A549 (cell line): ENCODE data around the gene C2orf42. TPM values are rescaled to one million over a fixed set of nuclear protein-coding genes. Genes with fewer than 3 reads are reported as not detected.

ENCODE experiments used
- ATAC-seq, 2 experiments: fragments of 200-7000 bp in 1 of 2; fragments of >200 bp in 1 of 2; cut with Nextera tagmentation in 1 of 2; cut with Tn5 transposase in 1 of 2; 3 replicates each; pipeline versions ENCODE4 v1.8.0 to v1.9.1; 2018 to 2020; ENCODE audit warnings: mild to moderate bottlenecking in 1 of 2, moderate library complexity in 1 of 2
- CTCF ChIA-PET: fragments of 300-600 bp; sonication (Branson Sonifier 250); formaldehyde crosslinking; extraction: SDS; loops from one replicate; lab custom pipeline; 2021; ENCODE audit warnings: antibody characterized with exemption, inconsistent platforms; lab: Yijun Ruan, JAX
- POLR2A ChIA-PET: fragments of 350-600 bp; formaldehyde crosslinking; extraction: SDS; loops from one replicate; lab custom pipeline; 2021; ENCODE audit warnings: antibody characterized with exemption, inconsistent platforms; lab: Yijun Ruan, JAX
- DNase-seq, 2 experiments: peaks; one replicate each; pipeline versions ENCODE4 v3.0.0 to v3.0.0-alpha.2; 2011 to 2016; ENCODE audit warnings: low read depth in 1 of 2, low spot score in 1 of 2
- FAIRE-seq: peaks from 2 replicates; lab custom pipeline; 2011; peaks lifted over from hg19 to GRCh38; lab: Jason Lieb, UNC
- H3K27ac ChIP-seq, 2 experiments: fragments of >200 bp; sonication (Bioruptor Twin); formaldehyde crosslinking; 3 replicates each; pipeline ENCODE4 v1.5.1; 2016 to 2017
- H3K4me1 ChIP-seq: fragments of >200 bp; sonication (Bioruptor Twin); formaldehyde crosslinking; 3 replicates; pipeline ENCODE4 v1.6.1; 2016
- H3K4me2 ChIP-seq: fragments of >200 bp; sonication (Bioruptor Twin); formaldehyde crosslinking; 3 replicates; pipeline ENCODE4 v1.6.1; 2016
- H3K4me3 ChIP-seq: fragments of >200 bp; sonication (Bioruptor Twin); formaldehyde crosslinking; 3 replicates; pipeline ENCODE4 v1.5.1; 2016
- H3K9me3 ChIP-seq: fragments of >200 bp; sonication (Bioruptor Twin); formaldehyde crosslinking; 3 replicates; pipeline ENCODE4 v1.6.1; 2016
- ATOH8 ChIP-seq: fragments of 250-450 bp; sonication (Bioruptor Pico); IDR thresholded peaks from 2 replicates; pipeline ENCODE4 v1.5.0; 2020; ENCODE audit warnings: low read depth, mild to moderate bottlenecking, moderate library complexity
- BHLHE40 ChIP-seq: IDR thresholded peaks from 2 replicates; pipeline ENCODE4 v1.6.1; 2012; ENCODE audit warnings: low read depth, low read length, inconsistent platforms
- CBX2 ChIP-seq: fragments of 200-600 bp; sonication (generic); IDR thresholded peaks from 2 replicates; pipeline ENCODE4 v1.6.1; 2016; ENCODE audit warnings: low read depth, mild to moderate bottlenecking, borderline replicate concordance
- E2F6 ChIP-seq: IDR thresholded peaks from 2 replicates; pipeline ENCODE4 v1.6.1; 2012; ENCODE audit warnings: low read depth, borderline replicate concordance
- EHMT2 ChIP-seq: fragments of 200-600 bp; sonication (generic); IDR thresholded peaks from 2 replicates; pipeline ENCODE4 v1.6.1; 2016; ENCODE audit warnings: antibody characterized with exemption, low read depth, mild to moderate bottlenecking, moderate library complexity
- ELK1 ChIP-seq: fragments of 150-350 bp; IDR thresholded peaks from 2 replicates; pipeline ENCODE4 v1.6.1; 2014; ENCODE audit warnings: low read depth, mild to moderate bottlenecking, low read length
- ESRRA ChIP-seq: fragments of 150-350 bp; IDR thresholded peaks from 2 replicates; pipeline ENCODE4 v1.6.1; 2014; ENCODE audit warnings: mild to moderate bottlenecking, low read length, borderline replicate concordance
- HMGXB4 ChIP-seq: fragments of 250-450 bp; sonication (Bioruptor Pico); IDR thresholded peaks from 2 replicates; pipeline ENCODE4 v1.5.0; 2021; ENCODE audit warnings: mild to moderate bottlenecking, moderate library complexity, borderline replicate concordance
- HOXB5 ChIP-seq: fragments of 250-450 bp; sonication (Bioruptor Pico); IDR thresholded peaks from 2 replicates; pipeline ENCODE4 v1.5.0; 2020; ENCODE audit warnings: mild to moderate bottlenecking, moderate library complexity
- KDM5A ChIP-seq: fragments of 200-600 bp; sonication (generic); IDR thresholded peaks from 2 replicates; pipeline ENCODE4 v1.6.1; 2016; ENCODE audit warnings: antibody characterized with exemption, mild to moderate bottlenecking
- NPAS2 ChIP-seq: fragments of 250-450 bp; sonication (Bioruptor Pico); IDR thresholded peaks from 2 replicates; pipeline ENCODE4 v1.8.0; 2022; ENCODE audit warnings: mild to moderate bottlenecking, moderate library complexity, borderline replicate concordance
- NR3C1 ChIP-seq: fragments of >200 bp; sonication (Bioruptor Twin); formaldehyde crosslinking; IDR thresholded peaks from 3 replicates; pipeline ENCODE4 v1.6.1; 2017
- POLR2A ChIP-seq: IDR thresholded peaks from 2 replicates; pipeline ENCODE4 v1.6.1; 2012; ENCODE audit warnings: mild to moderate bottlenecking, low read length
- RARB ChIP-seq: fragments of 250-450 bp; sonication (Bioruptor Pico); IDR thresholded peaks from 2 replicates; pipeline ENCODE4 v1.8.0; 2021; ENCODE audit warnings: mild to moderate bottlenecking, moderate library complexity
- SMC3 ChIP-seq: fragments of >200 bp; sonication (Bioruptor Twin); formaldehyde crosslinking; IDR thresholded peaks from 3 replicates; pipeline ENCODE4 v1.6.1; 2018; ENCODE audit warnings: inconsistent platforms
- TP53 ChIP-seq: fragments of 250-450 bp; sonication (Bioruptor Pico); IDR thresholded peaks from 2 replicates; pipeline ENCODE4 v1.5.0; 2021; ENCODE audit warnings: mild to moderate bottlenecking, moderate library complexity
- WGBS: methylation state at CpG from one replicate; pipeline ENCODE4 v1.1.6; 2017; ENCODE audit errors: missing lambda C conversion rate; 5-methylcytosine and 5-hydroxymethylcytosine counted together
- polyA plus RNA-seq, 4 experiments: library from polyadenylated mRNA; depleted of rRNA in 3 of 4; stranded (reverse); fragments of >200 nt; fragmentation: RNase III in 1 of 4; extraction: RNeasy Plus Mini Kit Qiagen cat#74134 plus additional on column Dnase treatment in 1 of 4; gene quantifications; 2 replicates in 3 of 4; 3 replicates in 1 of 4; pipeline ENCODE4 v1.2.3, GENCODE V29; 2011 to 2017

The C2orf42 gene
- polyA plus RNA-seq, 2 of the 4 experiments (the other 2 are of a cell fraction) = 9.5 to 10.4 TPM

- TF ChIP-seq ATOH8 (no peak), ELK1 (no peak), EHMT2 (no peak)
Observed at GRCh38 chr2:70123051-70123828, 67.6 kb downstream of the C2orf42 start (continued).

- Histone ChIP-seq H3K9me3 (no peaks in the 10 kb centered on the region), H3K4me1 (peaks cover 34% of the 10 kb centered on the region), H3K27ac (no peak overlapping the region), H3K4me2 (no peak overlapping the region), H3K4me3 (no peak overlapping the region)
- 95% methylated on average over 4 of the region's 4 CpGs for WGBS
- DNase-seq = no peak
- POLR2A ChIA-PET = interaction anchor here (0.9 to 1.6 kb wide), 2 partner anchors 13 to 14 kb away, joined by 4 to 5 read pairs; no protein-coding TSS in a partner anchor
- ATAC-seq = no peak
- FAIRE-seq = no peak
- CTCF ChIA-PET = interaction anchor here (0.8 to 2.2 kb wide), 8 partner anchors 9 to 34 kb away, joined by 3 to 12 read pairs (median 4); no protein-coding TSS in a partner anchor
- TF ChIP-seq KDM5A (no peak), POLR2A (no peak), E2F6 (no peak), SMC3 (no peak), BHLHE40 (no peak), NR3C1 (no peak), NPAS2 (CRISPR knock-in tag) (no peak), HOXB5 (CRISPR knock-in tag) (no peak), CBX2 (no peak), HMGXB4 (CRISPR knock-in tag) (no peak), TP53 (CRISPR knock-in tag) (no peak)
Observed at GRCh38 chr2:70122470-70122869, 68.3 kb downstream of the C2orf42 start.

GRCh38 chr2:70121627-70122372 is 69.0 kb downstream of the C2orf42 start:
- FAIRE-seq (no peak), DNase-seq (no peak), ATAC-seq (no peak)
- Histone ChIP-seq H3K4me1 (peaks cover 28% of the 10 kb centered on the region), H3K27ac (peak overlapping the region in 1 of 2 experiments; percentile 15; a peak in 2 of 6 replicates), H3K4me2 (no peak overlapping the region), H3K4me3 (no peak overlapping the region), H3K9me3 (no peaks in the 10 kb centered on the region)
- 84% methylated on average over 6 of the region's 6 CpGs for WGBS
- POLR2A ChIA-PET = interaction anchor here (0.5 to 1.6 kb wide), 3 partner anchors 13 to 18 kb away, joined by 3 to 5 read pairs (median 4); no protein-coding TSS in a partner anchor
- TF ChIP-seq SMC3 (no peak), HMGXB4 (CRISPR knock-in tag) (no peak), RARB (no peak), E2F6 (no peak), TP53 (CRISPR knock-in tag) (no peak), ESRRA (no peak)
- CTCF ChIA-PET = interaction anchor here (0.6 to 2.2 kb wide), 8 partner anchors 9 to 33 kb away, joined by 3 to 12 read pairs (median 4); no protein-coding TSS in a partner anchor
